ENCODE data around the gene LRRN4CL.

GRCh38 chr11:62645946-62646824 lies 43.1 kb downstream of the LRRN4CL start, which contains the start of gene GANAB:
- peak; percentile 82 to 99 for TF ChIP-seq POLR2A (IDR thresholded peaks at IDR 0.05; ENCODE audit: control extremely low read depth in 1 of 2, low read depth in 2 of 2, low read length in 2 of 2)
- TF ChIP-seq CTCF (IDR thresholded peaks at IDR 0.05; ENCODE audit: control extremely low read depth in 1 of 3, insufficient read depth in 1 of 3, low read depth in 1 of 3, low read length in 3 of 3): no peak
- no peak for TF ChIP-seq RBBP5 (IDR thresholded peaks at IDR 0.05; ENCODE audit: borderline replicate concordance, low read depth, low read length)
- no peak for TF ChIP-seq EZH2 (IDR thresholded peaks at IDR 0.05; ENCODE audit: low read depth, low read length, severe bottlenecking)
- no peak for TF ChIP-seq ATF3 (IDR thresholded peaks at IDR 0.05; ENCODE audit: insufficient read depth, low read depth, low read length)
- no peak for TF ChIP-seq ATF2 (IDR thresholded peaks at IDR 0.05; ENCODE audit: low read length)
- peak; percentile 98 for TF ChIP-seq TAF1 (IDR thresholded peaks at IDR 0.05; ENCODE audit: low read depth, low read length)

Data from H1 (cell line).